Measurements from ENCODE around the gene SLC9A5. TPM values are rescaled to one million over a fixed set of nuclear protein-coding genes. Genes with fewer than 3 reads are reported as not detected.

Gene SLC9A5
- polyA plus RNA-seq, 3 donors: 1.0 TPM; not detected in 2

DNA sequence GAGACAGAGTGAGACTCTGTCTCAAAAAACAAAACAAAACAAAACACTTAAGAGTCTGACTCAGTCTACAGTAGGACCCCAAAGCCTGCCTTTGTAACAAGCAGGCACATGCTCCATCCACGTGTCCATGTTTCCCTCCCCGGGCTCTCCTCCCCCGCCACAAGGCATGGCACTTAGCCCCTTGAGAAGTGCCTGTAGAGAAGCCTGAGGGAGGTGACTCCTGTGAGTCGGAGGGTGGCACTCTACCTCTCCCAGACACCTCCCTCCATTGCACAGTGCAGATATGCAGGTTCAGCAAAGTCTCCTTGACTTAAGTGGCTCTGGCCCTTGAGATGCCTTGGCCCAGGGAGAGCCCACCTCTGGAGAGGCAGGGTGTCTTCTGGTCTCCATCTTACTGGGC lies 8.3 kb upstream of the SLC9A5 start:
- Histone ChIP-seq H3K27me3 (ENCODE audit: control insufficient read depth in 2 of 2, insufficient read depth in 2 of 2, low read length in 2 of 2) (no peaks in the 10 kb centered on the region), H3K4me1 (ENCODE audit: control insufficient read depth in 1 of 2, insufficient read depth in 2 of 2, low read length in 2 of 2) (peaks cover 44% of the 10 kb centered on the region in 2 donors), H3K4me2 (replicated peaks; ENCODE audit: extremely low read depth, low read length, poor library complexity, severe bottlenecking) (no peak overlapping the region), H3K9ac (ENCODE audit: insufficient read depth, low read length, poor library complexity, severe bottlenecking) (no peak overlapping the region), H2AFZ (ENCODE audit: insufficient read depth, low read depth, low read length, poor library complexity, severe bottlenecking) (no peak overlapping the region), H3K27ac (ENCODE audit: low read depth in 1 of 2, low read length in 2 of 2) (peak overlapping the region in 1 of 2 donors; percentile 17), H4K20me1 (ENCODE audit: insufficient read depth, low read length) (peaks cover 63% of the 10 kb centered on the region), H3K36me3 (replicated peaks in 1 of 2; ENCODE audit: control insufficient read depth in 1 of 2, insufficient read depth in 2 of 2, low read length in 2 of 2) (peaks cover 41 to 52% of the 10 kb centered on the region in 2 donors), H3K79me2 (ENCODE audit: insufficient read depth, low read length) (peaks cover 36% of the 10 kb centered on the region), H3K4me3 (replicated peaks in 1 of 3; ENCODE audit: low read depth in 2 of 3, low read length in 3 of 3) (no peak overlapping the region), H3K9me3 (replicated peaks in 1 of 2; ENCODE audit: control insufficient read depth in 1 of 2, insufficient read depth in 1 of 2, low read length in 2 of 2) (no peaks in the 10 kb centered on the region)
- Mint-ChIP-seq H3K36me3 (peaks cover 48 to 61% of the 10 kb centered on the region in 2 donors), H3K4me3 (no peak overlapping the region), H3K27me3 (ENCODE audit: low read depth in 3 of 3) (peaks cover 0 to 4% (median 0%) of the 10 kb centered on the region in 3 donors), H3K9me3 (peaks cover 0 to 3% (median 0%) of the 10 kb centered on the region in 7 donors), H3K4me1 (peaks cover 51% of the 10 kb centered on the region), H3K27ac (peak overlapping the region in 3 of 7 donors; percentile 5 to 43 (median 32))
- intact Hi-C loops (cut with micrococcal nuclease): loop anchor here in 1 of 2 donors (10.0 kb wide), 3 partner anchors 234 to 546 kb away; partner anchors contain the start of genes CMTM4 and CTCF
- WGBS (ENCODE audit: insufficient coverage): no CpG with 5 or more reads among the region's 4 CpGs
- DNase-seq: no peak
- TF ChIP-seq, protein P1, sequence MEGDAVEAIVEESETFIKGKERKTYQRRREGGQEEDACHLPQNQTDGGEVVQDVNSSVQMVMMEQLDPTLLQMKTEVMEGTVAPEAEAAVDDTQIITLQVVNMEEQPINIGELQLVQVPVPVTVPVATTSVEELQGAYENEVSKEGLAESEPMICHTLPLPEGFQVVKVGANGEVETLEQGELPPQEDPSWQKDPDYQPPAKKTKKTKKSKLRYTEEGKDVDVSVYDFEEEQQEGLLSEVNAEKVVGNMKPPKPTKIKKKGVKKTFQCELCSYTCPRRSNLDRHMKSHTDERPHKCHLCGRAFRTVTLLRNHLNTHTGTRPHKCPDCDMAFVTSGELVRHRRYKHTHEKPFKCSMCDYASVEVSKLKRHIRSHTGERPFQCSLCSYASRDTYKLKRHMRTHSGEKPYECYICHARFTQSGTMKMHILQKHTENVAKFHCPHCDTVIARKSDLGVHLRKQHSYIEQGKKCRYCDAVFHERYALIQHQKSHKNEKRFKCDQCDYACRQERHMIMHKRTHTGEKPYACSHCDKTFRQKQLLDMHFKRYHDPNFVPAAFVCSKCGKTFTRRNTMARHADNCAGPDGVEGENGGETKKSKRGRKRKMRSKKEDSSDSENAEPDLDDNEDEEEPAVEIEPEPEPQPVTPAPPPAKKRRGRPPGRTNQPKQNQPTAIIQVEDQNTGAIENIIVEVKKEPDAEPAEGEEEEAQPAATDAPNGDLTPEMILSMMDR (IDR thresholded peaks at IDR 0.05): no peak

DNA sequence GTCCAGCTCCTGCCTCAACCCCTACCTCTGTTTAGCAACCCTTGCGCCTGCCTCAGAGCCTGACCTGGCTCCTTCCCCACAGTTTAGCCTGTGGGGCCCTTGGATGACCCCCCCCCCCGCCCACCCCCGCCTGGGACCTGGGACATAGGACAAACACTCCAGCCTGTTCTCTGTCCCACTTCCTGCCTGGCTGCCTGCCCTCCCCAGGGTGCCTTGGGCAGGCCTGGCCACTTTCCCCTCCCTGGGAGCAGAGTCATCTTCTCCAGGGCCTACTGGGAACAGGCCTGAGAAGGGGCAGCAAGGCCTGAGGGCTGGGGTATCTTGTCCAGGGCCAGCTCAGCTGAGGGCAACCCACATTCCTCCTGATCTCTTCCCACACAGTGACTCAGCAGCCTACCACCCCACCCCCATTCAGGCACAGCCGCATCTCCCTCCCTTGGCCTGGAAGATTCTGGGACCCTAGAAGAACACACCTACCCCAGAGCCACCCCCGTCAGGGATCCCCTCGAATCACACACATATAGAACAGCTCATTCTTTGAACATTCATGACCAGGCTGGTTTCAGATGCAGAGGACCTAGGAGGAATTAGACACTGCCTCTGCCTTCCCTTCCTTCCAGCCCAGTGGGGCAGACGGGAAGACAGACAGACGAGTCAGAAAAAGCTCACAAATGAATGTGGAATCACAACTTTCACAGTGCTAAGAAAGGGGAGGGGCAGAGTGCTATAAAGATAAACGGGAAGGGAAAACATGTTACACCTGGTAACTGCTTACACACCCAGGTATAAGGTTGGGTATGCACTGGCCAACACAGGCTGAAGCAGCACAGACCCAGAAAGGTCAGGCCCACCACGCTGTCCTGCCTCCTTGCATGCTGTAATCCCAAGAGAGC lies 7.5 kb upstream of the SLC9A5 start:
- H3K79me2 ChIP-seq (ENCODE audit: insufficient read depth, low read length): peaks cover 43% of the 10 kb centered on the region
- H3K4me3 ChIP-seq (replicated peaks in 1 of 3; ENCODE audit: low read depth in 2 of 3, low read length in 3 of 3): no peak overlapping the region
- H4K20me1 ChIP-seq (ENCODE audit: insufficient read depth, low read length): peaks cover 61% of the 10 kb centered on the region
- H3K9ac ChIP-seq (ENCODE audit: insufficient read depth, low read length, poor library complexity, severe bottlenecking): no peak overlapping the region
- H3K27ac Mint-ChIP-seq: peak overlapping the region in 4 of 7 donors; percentile 30 to 79 (median 59)
- no peak overlapping the region for H3K27ac ChIP-seq (ENCODE audit: low read depth in 1 of 2, low read length in 2 of 2)
- no peak overlapping the region for H2AFZ ChIP-seq (ENCODE audit: insufficient read depth, low read depth, low read length, poor library complexity, severe bottlenecking)
- H3K36me3 ChIP-seq (replicated peaks in 1 of 2; ENCODE audit: control insufficient read depth in 1 of 2, insufficient read depth in 2 of 2, low read length in 2 of 2): peaks cover 34 to 44% of the 10 kb centered on the region in 2 donors
- peaks cover 50 to 51% of the 10 kb centered on the region in 2 donors for H3K4me1 ChIP-seq (ENCODE audit: control insufficient read depth in 1 of 2, insufficient read depth in 2 of 2, low read length in 2 of 2)
- peaks cover 0 to 3% (median 0%) of the 10 kb centered on the region in 7 donors for H3K9me3 Mint-ChIP-seq
- H3K9me3 ChIP-seq (replicated peaks in 1 of 2; ENCODE audit: control insufficient read depth in 1 of 2, insufficient read depth in 1 of 2, low read length in 2 of 2): no peaks in the 10 kb centered on the region
- peaks cover 41 to 54% of the 10 kb centered on the region in 2 donors for H3K36me3 Mint-ChIP-seq
- peaks cover 53% of the 10 kb centered on the region for H3K4me1 Mint-ChIP-seq
- intact Hi-C loops (cut with micrococcal nuclease): loop anchor here in 1 of 2 donors (10.0 kb wide), 3 partner anchors 234 to 546 kb away; partner anchors contain the start of genes CMTM4 and CTCF
- TF ChIP-seq, protein P1 (IDR thresholded peaks at IDR 0.05): no peak
- no peak for DNase-seq
- H3K4me3 Mint-ChIP-seq: no peak overlapping the region
- H3K27me3 Mint-ChIP-seq (ENCODE audit: low read depth in 3 of 3): peaks cover 0 to 2% (median 0%) of the 10 kb centered on the region in 3 donors
- WGBS (ENCODE audit: insufficient coverage): 69% methylated on average over 5 of the region's 10 CpGs
- no peaks in the 10 kb centered on the region for H3K27me3 ChIP-seq (ENCODE audit: control insufficient read depth in 2 of 2, insufficient read depth in 2 of 2, low read length in 2 of 2)
- no peak overlapping the region for H3K4me2 ChIP-seq (replicated peaks; ENCODE audit: extremely low read depth, low read length, poor library complexity, severe bottlenecking)
